HG02571 (cell line): ENCODE results near the gene PLAC9.

Experiments used
- ATAC-seq: cut with Tn5 transposase; IDR thresholded peaks from one replicate; pipeline ENCODE4 v1.9.1; 2021; ENCODE audit warnings: mild to moderate bottlenecking, moderate library complexity; ENCODE audit not compliant: unreplicated experiment

The PLAC9 gene

GRCh38 chr10:80177781-80178636, 45.5 kb downstream of the PLAC9 start:
- ATAC-seq, result no peak

GRCh38 chr10:80182986-80183385, 50.5 kb downstream of the PLAC9 start:
- no peak for ATAC-seq

- ATAC-seq, result no peak
These were observed 50.9 kb downstream of the PLAC9 start for GRCh38 chr10:80183436-80183835.

GRCh38 chr10:80184291-80184690, 51.8 kb downstream of the PLAC9 start:
- no peak for ATAC-seq

GRCh38 chr10:80185578-80186299, 53.2 kb downstream of the PLAC9 start:
- no peak for ATAC-seq

- ATAC-seq, result no peak
These were observed 54.0 kb downstream of the PLAC9 start for GRCh38 chr10:80186364-80187012.

GRCh38 chr10:80187060-80187459, 54.5 kb downstream of the PLAC9 start:
- no peak for ATAC-seq

GRCh38 chr10:80187465-80188409, 55.2 kb downstream of the PLAC9 start:
- peak; percentile 91 for ATAC-seq

GRCh38 chr10:80188713-80189112, 56.2 kb downstream of the PLAC9 start:
- no peak for ATAC-seq

- ATAC-seq, result no peak
These were observed 59.2 kb downstream of the PLAC9 start for GRCh38 chr10:80191589-80192270.

- ATAC-seq, result no peak
These were observed 60.0 kb downstream of the PLAC9 start for GRCh38 chr10:80192553-80192952.

- ATAC-seq, result no peak
These were observed 62.0 kb downstream of the PLAC9 start for GRCh38 chr10:80194373-80195045.
